OCI-LY3 (cell line): ENCODE results near the gene OPN4.

Experiments
- EZH2phosphoT487 ChIP-seq: fragments of 200-600 bp; shearing (Covaris generic); IDR thresholded peaks from 2 replicates; pipeline ENCODE4 v1.6.1; 2018; ENCODE audit warnings: antibody characterized with exemption, mixed run types, low read depth
- TF ChIP-seq, protein P1 (sequence below): fragments of 200-600, 300-600 bp; sonication (generic); IDR thresholded peaks from 2 replicates; pipeline ENCODE4 v1.5.1; 2014; ENCODE audit warnings: antibody characterized with exemption, low read length, low read depth

DNA sequence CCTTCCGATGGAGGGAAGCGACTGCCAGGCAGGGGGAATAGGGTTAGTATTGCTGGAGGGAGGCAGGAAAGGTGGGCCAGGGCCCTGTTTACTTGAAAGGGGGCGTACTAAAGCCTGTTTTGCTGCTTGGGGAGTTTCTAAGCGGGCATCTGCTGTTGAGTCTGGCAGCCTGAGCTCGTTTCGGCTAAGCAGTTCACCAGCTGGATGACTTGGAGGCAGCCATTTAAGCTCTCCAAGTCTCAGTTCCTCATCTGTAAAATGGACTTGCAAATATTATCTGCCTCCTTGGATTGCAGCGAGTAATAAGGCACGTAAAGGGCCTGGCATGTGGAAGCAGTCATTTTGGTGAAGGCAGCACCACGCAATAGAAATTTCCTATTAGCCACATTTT is 58.0 kb downstream of the OPN4 start:
- TF ChIP-seq, protein P1, sequence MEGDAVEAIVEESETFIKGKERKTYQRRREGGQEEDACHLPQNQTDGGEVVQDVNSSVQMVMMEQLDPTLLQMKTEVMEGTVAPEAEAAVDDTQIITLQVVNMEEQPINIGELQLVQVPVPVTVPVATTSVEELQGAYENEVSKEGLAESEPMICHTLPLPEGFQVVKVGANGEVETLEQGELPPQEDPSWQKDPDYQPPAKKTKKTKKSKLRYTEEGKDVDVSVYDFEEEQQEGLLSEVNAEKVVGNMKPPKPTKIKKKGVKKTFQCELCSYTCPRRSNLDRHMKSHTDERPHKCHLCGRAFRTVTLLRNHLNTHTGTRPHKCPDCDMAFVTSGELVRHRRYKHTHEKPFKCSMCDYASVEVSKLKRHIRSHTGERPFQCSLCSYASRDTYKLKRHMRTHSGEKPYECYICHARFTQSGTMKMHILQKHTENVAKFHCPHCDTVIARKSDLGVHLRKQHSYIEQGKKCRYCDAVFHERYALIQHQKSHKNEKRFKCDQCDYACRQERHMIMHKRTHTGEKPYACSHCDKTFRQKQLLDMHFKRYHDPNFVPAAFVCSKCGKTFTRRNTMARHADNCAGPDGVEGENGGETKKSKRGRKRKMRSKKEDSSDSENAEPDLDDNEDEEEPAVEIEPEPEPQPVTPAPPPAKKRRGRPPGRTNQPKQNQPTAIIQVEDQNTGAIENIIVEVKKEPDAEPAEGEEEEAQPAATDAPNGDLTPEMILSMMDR, result no peak
- TF ChIP-seq EZH2phosphoT487, result no peak
